GM18508 (cell line): ENCODE results near the gene MYPN.
"Not testable (repeated sequence)": the region's sequence is repeated elsewhere in the genome, so short reads cannot be mapped to it uniquely, and the experiment has no call there.

Experiments used
- ATAC-seq: cut with Tn5 transposase; IDR thresholded peaks from one replicate; pipeline ENCODE4 v1.9.1; 2021; ENCODE audit warnings: moderate number of reproducible peaks; ENCODE audit not compliant: insufficient read depth, unreplicated experiment

The MYPN gene

DNA sequence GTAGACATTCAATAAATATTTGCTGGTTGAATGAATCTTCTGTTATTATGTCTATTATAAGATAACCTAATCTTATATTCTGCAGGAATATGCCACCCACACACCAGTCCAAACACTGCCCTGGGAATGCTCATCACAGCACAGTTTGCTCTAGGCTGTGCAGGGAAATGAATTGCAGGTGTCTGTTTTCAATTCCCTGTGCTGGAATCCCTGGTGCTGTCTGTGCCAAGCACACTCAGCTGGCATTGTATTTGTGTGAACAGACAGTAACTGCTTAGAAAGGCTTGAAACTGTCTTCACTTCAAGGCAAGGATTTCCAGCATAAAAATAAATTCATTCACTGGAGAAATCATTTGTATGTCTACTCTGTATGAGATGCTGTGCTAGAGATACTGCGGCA is 102.4 kb downstream of the MYPN start:
- no peak for ATAC-seq

DNA sequence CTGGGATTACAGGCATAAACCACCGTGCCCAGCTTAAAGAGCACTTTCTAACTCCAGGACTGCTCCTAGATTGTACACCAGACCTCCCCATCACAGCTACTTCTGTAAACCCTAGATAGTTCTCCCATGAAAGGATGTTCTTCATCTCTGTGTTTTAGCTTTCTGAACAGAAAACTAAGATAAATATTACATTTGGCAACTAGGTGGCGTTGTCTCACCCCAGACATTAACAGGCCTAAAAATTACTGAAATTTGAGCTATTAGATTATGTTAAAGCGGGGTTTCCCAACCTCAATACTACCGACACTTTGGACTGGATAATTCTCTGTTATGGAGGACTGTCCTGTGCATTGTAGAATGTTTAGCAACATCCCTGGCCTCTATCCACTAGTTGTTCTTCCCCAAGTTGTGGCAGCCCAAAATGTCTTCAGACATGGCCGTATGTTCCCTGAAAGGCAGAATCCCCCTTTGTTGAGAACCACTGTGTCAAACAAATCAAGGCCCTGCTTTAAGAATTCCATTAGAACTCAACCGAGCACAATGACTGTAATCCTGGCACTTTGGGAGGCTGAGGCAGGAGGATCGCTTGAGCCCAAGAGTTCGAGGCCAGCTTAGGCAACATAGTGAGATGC is 103.5 kb downstream of the MYPN start:
- ATAC-seq: no peak

DNA sequence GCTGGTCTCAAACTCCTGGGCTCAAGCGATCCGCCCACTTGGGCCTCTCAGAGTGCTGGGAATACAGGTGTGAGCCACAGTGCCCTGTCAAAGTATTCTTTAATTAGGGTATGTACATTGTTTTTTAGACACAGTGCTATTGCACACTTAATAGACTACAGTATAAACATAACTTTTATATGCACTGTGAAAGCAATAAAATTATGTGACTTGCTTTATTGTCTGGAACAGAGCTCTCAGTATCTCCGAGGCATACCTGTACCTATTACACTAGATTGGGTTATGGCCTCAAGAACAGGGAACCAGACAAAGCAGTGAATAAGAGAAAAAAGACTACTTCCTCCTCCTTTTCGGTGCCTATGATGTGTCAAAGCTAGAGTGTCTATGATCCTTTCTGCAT is 109.5 kb downstream of the MYPN start:
- no peak for ATAC-seq

GRCh38 chr10:68221196-68221595 is 111.9 kb downstream of the MYPN start:
- no peak for ATAC-seq

GRCh38 chr10:68222391-68222790 is 113.1 kb downstream of the MYPN start:
- no peak for ATAC-seq

DNA sequence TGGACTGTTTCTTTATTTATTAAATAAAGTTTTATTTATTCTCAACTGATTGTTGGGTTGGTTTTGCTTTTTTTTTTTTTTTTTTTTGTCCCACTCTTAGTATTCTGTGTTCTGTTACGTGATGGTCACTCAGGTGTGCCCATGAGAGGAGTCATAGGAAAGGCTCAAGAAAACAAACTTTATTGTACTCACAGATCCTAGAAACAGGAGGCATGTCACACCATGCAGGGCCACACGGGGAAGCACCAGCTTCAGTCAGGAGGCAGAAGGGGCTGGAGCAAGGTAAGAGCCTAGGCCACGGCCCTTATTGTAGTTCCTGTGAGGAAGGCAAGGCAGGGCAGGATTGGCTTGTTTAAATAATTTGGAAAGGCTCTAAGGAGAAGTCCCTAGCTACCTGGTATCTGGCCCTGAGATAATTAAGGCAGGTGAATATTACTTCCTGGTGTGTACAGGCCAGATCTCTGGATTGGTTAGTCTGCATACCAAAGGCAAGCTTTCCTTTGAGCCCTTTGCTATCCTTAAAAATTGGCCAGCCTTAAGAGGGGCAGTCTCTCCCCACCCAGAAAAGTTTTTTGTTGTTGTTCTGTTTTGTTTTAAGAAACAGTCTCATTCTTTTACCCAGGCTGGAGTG is 114.4 kb downstream of the MYPN start:
- ATAC-seq: no peak

- no peak for ATAC-seq
Observed at GRCh38 chr10:68224810-68225209, 115.5 kb downstream of the MYPN start.

GRCh38 chr10:68230268-68230667 is 121.0 kb downstream of the MYPN start:
- no peak for ATAC-seq

GRCh38 chr10:68231106-68231816 is 122.0 kb downstream of the MYPN start:
- ATAC-seq: no peak

DNA sequence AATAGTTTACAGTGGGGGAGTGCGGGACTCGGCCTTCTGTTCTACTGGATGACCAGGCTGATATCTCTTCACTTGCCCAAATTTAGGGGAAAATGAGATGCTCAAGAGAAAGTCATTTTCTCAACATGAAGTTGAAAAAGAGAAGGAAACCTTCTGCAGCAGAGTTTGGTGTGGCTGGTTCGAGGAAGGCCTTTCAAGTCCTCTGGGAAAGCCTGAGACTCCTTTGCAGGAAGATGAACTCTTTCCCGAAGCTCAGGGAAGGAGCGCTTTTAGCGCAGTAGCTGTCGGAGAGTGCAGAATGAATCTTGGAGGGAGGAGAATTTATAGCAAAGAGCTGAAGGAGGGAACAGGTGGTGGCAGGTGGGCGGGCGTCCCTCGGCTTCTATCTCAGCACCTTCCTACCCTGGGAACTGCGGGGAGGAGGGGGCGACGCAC is 122.5 kb downstream of the MYPN start, which contains the start of gene ATOH7:
TSS of gene ATOH7 (minus strand) at position 297 of the 435 bp plus-strand sequence. CDS start 436 bp downstream, outside the sequence.
- ATAC-seq: no peak

- ATAC-seq: no peak
Observed at GRCh38 chr10:68233046-68233445, 123.8 kb downstream of the MYPN start.

- ATAC-seq: no peak
Observed at GRCh38 chr10:68235111-68235510, 125.8 kb downstream of the MYPN start.

DNA sequence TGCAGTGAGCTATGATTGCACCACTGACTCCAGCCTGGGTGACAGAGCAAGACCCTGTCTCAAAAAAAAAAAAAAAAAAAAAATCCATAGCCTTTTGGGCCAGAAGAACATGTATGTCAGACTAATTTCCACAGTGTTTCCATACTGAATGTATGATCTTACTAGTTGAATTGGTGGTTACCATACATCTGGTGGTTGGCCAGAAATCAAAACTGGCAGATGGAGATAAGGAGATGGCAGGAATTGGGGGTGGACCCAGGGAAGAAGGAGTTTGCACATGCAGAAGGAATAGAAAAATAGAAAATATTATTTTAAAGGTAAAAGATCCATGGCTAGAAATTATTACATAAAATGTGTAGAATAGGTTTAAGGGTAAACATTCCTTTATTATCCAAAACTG is 126.3 kb downstream of the MYPN start:
- ATAC-seq: no peak

DNA sequence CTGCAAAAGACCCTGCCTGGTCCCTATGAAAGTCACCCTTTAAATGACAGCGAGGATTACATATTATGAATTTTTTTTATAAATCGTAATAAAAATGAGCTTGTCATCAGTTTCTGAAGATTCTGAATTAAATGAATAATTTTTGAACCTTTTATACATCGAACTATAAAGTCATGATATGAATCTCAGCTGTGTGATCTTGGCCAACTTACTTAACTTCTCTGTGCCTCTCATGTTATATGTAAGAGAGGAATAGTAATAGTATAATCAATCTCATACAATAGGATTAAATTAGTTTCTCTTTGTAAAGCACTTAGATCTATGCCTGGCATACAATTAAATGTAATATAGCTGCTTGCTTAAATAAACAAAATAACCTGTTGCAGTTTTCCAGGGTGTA is 127.9 kb downstream of the MYPN start:
- no peak for ATAC-seq

- ATAC-seq: no peak
Observed at GRCh38 chr10:68238371-68238770, 129.1 kb downstream of the MYPN start.

- no peak for ATAC-seq
Observed at GRCh38 chr10:68239069-68239468, 129.8 kb downstream of the MYPN start.

- no peak for ATAC-seq
Observed at GRCh38 chr10:68239596-68240150, 130.4 kb downstream of the MYPN start.

GRCh38 chr10:68242051-68242450 is 132.8 kb downstream of the MYPN start:
- ATAC-seq: no peak

DNA sequence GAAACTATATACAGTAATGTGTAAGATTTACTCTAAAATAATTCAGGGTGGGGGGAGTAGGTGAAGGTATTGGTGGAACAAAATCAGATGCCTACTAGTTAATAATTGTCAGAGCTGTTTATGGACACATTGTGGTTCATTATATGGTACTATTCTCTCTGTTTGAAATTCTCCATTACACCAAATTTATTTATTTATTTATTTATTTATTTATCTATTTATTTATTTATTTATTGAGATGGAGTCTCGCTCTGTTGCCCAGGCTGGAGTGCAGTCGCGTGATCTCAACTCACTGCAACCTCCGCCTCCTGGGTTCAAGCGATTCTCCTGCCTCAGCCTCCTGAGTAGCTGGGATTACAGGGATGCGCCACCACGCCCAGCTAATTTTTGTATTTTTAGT is 137.1 kb downstream of the MYPN start:
- not testable (repeated sequence) for ATAC-seq

DNA sequence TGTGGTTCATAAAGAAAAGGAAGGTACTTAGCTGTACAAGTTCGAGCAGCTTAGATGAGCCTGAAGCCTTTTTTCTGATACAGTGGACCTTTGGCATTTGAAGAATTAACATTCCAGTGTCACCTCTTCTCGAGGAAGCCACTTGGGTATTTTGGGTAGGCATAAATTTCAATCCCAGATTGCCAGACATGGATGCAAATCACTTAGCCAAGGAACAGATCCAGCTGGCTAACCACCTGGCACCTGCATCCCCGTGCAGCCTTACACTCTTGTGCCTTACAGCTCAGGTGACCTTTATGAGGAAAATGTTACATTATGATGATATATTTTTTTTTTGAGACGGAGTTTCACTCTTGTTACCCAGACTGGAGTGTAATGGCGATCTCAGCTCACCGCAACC is 138.6 kb downstream of the MYPN start:
- ATAC-seq: no peak

GRCh38 chr10:68249297-68249696 is 140.0 kb downstream of the MYPN start:
- no peak for ATAC-seq
